Hematopoietic multipotent progenitor cell treated with erythropoietin and hydrocortisone succinate and interleukin-3 and kit ligand, for 8 days (in vitro differentiated cells): Measurements from ENCODE around the gene RETSAT.
"Not testable (repeated sequence)": the region's sequence is repeated elsewhere in the genome, so short reads cannot be mapped to it uniquely, and the experiment has no call there.

Experiments used
- DNase-seq: peaks from one replicate; pipeline ENCODE4 v3.0.0-alpha.2; 2015

Gene RETSAT

GRCh38 chr2:85377083-85377482 is 22.8 kb upstream of the RETSAT start:
- no peak for DNase-seq

GRCh38 chr2:85376291-85377065 is 22.1 kb upstream of the RETSAT start:
- DNase-seq: no peak

- DNase-seq: no peak
Measured at GRCh38 chr2:85371045-85371444, 16.7 kb upstream of the RETSAT start.

- no peak for DNase-seq
Measured at GRCh38 chr2:85369500-85369899, 15.2 kb upstream of the RETSAT start.

- no peak for DNase-seq
Measured at GRCh38 chr2:85368921-85369320, 14.6 kb upstream of the RETSAT start.

GRCh38 chr2:85367180-85367579 is 12.9 kb upstream of the RETSAT start:
- DNase-seq: no peak

GRCh38 chr2:85362653-85363387 is 8.5 kb upstream of the RETSAT start:
- DNase-seq: not testable (repeated sequence)

- DNase-seq: no peak
Measured at GRCh38 chr2:85357736-85358135, 3.4 kb upstream of the RETSAT start.

GRCh38 chr2:85356186-85356585 is 1.9 kb upstream of the RETSAT start:
- no peak for DNase-seq

- DNase-seq: peak; percentile 29
Measured at GRCh38 chr2:85355521-85355920, 1.2 kb upstream of the RETSAT start.

GRCh38 chr2:85355073-85355410 is 714 bp upstream of the RETSAT start:
- DNase-seq: no peak

- DNase-seq: peak; percentile 28
Measured at GRCh38 chr2:85353876-85354285, 447 bp downstream of the RETSAT start.

GRCh38 chr2:85347599-85347998 is 6.7 kb downstream of the RETSAT start:
- no peak for DNase-seq

- no peak for DNase-seq
Measured at GRCh38 chr2:85344356-85344954, 9.9 kb downstream of the RETSAT start.

GRCh38 chr2:85343207-85343895 is 11.0 kb downstream of the RETSAT start:
- DNase-seq: not testable (repeated sequence)

- peak; percentile 6 for DNase-seq
Measured at GRCh38 chr2:85342156-85342555, 12.2 kb downstream of the RETSAT start.

GRCh38 chr2:85341269-85342029 is 12.9 kb downstream of the RETSAT start:
- DNase-seq: no peak

GRCh38 chr2:85340034-85340892 is 14.1 kb downstream of the RETSAT start:
- no peak for DNase-seq

GRCh38 chr2:85334928-85335327 is 19.4 kb downstream of the RETSAT start:
- DNase-seq: no peak

- not testable (repeated sequence) for DNase-seq
Measured at GRCh38 chr2:85333877-85334276, 20.5 kb downstream of the RETSAT start.

GRCh38 chr2:85330839-85331636 is 23.3 kb downstream of the RETSAT start:
- DNase-seq: no peak
